HK-2 (cell line): ENCODE measurements around the gene OTUD6A.

Source experiments
- DNase-seq: peaks from one replicate; pipeline ENCODE4 v3.0.0-alpha.2; 2018; ENCODE audit not compliant: unreplicated experiment

The OTUD6A gene, protein sequence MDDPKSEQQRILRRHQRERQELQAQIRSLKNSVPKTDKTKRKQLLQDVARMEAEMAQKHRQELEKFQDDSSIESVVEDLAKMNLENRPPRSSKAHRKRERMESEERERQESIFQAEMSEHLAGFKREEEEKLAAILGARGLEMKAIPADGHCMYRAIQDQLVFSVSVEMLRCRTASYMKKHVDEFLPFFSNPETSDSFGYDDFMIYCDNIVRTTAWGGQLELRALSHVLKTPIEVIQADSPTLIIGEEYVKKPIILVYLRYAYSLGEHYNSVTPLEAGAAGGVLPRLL

GRCh38 chrX:70062076-70062475, at the start of gene OTUD6A:
TSS of gene OTUD6A (plus strand) at chrX:70062457. CDS start at chrX:70062525, 68 bp downstream.
- DNase-seq: no peak

DNA sequence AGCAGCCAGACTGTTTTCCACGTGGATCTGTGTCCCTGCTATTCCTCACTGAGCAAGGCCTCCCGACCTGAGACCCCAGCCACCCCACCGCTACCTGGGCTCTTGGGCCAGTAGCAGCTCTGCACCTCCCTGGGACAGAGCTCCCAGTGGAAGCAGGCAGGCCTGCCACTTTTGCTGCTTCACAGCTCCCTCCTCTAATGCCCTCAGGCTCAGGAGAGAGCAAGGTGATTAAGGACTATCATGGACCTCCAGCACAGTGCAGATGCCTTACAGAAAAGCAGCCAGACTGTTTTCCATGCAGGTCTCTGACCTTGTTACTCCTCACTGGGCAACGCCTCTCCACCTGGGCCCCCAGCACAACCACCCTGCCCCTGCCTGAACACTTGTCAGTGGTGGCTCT, 49.5 kb upstream of the OTUD6A start:
- DNase-seq: no peak

- DNase-seq: no peak
Observed at GRCh38 chrX:70013466-70014381, 48.5 kb upstream of the OTUD6A start.

DNA sequence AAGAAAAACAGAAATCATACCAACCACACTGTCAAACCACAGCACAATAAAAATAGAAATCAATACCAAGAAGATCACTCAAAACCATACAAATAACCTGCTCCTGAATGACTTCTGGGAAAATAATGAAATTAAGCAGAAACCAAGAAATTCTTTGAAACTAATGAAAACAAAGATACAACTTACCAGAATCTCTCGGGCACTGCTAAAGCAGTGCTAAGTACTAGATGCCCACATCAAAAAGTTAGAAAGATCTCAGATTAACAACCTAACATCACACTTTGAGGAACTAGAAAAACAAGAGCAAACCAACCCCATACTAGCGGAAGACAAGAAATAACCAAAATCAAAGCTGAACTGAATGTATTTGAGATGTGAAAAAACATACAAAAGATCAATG, 45.7 kb upstream of the OTUD6A start:
- DNase-seq: no peak

- DNase-seq: no peak
Observed at GRCh38 chrX:70022616-70023015, 39.6 kb upstream of the OTUD6A start.

DNA sequence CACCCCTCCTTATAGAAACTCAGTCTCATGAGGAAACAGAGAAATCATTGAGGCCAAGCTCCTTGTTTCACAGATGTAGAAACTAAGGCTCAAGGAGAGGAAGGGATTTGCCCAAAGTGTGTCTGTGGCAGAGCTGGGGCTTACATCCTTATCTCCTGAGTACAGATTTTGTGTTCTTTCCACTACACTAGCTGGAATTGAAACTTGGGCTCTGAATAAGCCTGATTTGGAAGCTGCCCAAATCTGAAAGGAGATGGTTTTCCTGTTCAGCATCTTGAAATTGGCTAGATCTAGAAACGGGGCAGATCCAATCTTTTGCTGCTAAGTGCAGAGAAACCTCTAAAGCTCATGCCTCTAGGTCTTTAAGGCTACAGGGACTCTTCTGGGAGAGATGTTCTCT, 36.8 kb upstream of the OTUD6A start:
- no peak for DNase-seq

GRCh38 chrX:70026112-70026850, 36.0 kb upstream of the OTUD6A start:
- no peak for DNase-seq

DNA sequence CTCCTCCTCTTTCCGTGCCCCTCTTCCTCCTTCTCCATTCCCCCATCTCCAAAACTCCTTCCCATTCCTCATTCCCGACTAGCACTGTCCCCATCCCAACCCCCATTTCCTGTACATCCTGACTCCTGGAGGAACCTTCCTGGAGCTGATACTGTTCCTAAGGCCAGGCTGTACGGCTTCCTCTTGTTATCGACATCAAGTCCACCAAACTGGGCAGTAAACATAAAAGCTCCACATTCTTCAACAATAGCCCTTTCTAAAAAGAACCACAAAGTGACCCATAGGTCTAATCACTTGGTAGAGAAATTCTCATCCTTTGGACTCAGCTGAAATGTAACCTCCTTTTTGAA, 35.4 kb upstream of the OTUD6A start:
- no peak for DNase-seq

DNA sequence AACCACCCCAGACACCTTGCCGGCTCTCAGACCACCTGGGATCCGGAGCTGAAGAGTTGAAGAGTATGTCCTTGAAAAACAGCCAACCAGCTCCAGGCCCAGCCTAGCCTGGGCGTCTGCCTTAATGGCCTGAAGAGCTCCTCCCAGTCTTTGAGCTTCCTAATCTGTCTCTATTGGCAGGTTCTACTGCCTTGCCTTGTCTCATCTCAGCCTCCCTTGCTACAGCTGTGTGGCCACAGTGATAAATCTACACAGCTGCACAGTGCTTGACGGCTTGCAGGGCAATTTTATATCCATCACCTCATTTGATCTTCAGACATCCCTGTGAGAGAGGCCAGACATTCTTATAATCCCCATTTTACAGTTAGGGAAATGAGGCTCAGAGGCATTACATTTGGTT, 32.4 kb upstream of the OTUD6A start:
- DNase-seq: no peak

GRCh38 chrX:70030301-70030767, 31.9 kb upstream of the OTUD6A start:
- DNase-seq: peak; percentile 25

- DNase-seq: no peak
Observed at GRCh38 chrX:70032792-70033191, 29.5 kb upstream of the OTUD6A start.

- DNase-seq: peak; percentile 26
Observed at GRCh38 chrX:70033348-70034051, 28.8 kb upstream of the OTUD6A start.

DNA sequence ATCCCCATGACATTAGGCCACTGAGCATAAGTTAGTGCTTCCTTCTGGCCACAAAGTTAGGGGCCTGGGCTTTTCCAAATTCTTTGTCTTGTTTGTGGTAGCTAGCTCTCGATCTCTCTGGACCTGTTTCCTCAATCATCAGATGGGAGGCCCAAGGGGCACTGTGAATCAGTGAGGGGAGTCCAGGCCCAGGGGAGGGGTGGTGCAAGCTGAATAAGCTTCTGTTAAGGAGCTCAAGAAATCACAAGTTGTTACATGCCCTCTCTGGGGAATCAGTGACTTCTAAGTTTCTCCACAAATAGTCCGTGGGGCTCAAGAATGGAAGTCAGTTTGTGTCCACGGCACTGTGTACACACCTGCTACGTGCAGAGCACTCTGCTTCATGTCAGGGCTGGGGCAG, 27.6 kb upstream of the OTUD6A start:
- no peak for DNase-seq

DNA sequence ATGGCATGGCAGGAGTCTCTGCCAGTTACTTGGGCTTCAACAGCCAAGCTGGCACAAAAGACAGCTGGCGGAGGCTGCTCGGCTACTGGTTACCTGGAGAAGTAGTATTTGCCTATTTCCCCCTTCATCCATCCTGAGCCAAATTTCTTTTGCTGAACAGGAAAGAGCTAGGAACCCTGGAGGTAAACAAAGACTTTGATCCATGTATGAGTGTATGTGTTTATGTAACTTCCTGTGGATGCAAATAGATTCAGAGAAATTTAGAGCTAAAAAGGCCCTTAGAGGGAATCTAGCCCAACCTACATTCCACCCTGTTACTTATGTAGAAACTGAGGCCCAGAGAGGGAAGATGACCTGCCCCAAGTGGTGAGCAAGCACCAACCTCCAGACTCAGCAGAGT, 23.7 kb upstream of the OTUD6A start:
- no peak for DNase-seq

DNA sequence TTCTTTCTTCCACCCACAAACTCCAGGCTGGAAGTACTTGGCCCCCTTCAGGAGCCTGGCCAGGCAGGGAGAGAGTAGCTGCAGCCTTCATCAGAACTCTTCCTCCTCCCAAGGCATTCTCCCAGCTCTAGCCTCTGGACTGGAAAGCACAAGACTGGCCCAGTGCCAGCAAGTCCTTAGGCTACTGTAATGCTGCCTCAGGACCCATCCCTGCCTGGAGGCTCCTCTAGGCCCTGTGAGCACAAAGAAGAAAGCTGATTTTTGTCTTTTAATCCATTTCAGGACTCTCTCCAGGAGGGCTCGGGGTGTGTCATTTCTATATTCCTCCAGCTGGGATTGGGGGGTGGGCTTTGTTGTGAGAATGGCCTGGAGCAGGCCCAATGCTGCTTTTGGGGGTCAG, 23.3 kb upstream of the OTUD6A start:
- no peak for DNase-seq

GRCh38 chrX:70039758-70040157, 22.5 kb upstream of the OTUD6A start:
- DNase-seq: no peak

GRCh38 chrX:70041993-70042392, 20.3 kb upstream of the OTUD6A start:
- DNase-seq: no peak

GRCh38 chrX:70042399-70043371, 19.6 kb upstream of the OTUD6A start:
- no peak for DNase-seq

GRCh38 chrX:70043685-70044084, 18.6 kb upstream of the OTUD6A start:
- no peak for DNase-seq

DNA sequence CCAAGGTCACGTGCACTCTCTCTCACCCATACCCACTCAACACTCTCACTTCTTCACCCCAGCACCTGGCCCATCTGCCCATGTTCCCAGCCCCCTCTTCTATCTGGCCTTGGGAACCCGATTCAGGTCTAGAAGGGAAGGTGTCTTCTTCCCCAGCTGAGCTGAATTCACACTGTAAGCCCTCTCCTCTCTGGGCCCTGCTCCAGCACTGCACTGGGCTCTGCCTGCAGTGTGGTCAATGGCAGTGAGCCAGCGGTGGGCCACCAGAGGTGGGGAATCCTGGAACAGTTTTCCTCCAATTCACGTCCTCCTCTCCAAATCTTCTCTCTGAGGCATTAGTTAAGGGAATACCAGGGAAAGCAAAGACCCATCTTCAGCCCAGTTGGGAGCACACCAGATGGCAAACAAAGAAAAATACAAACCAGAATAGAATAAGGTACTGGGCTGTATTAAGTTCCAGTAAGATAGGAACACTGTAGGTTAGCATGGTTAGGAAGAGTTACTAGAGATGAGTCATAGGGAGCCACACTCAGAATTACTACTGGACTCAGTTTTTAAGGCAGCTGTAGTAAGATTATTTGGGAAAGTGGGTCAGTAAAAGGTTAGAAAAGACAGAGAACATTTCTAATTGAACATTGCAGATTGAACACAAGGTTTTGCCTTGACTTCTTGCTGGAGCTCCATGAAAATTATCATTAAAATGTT, 17.6 kb upstream of the OTUD6A start:
- DNase-seq: no peak
